DOHH2 (cell line): ENCODE measurements around the gene DCLRE1A.
A peak's percentile ranks its signal among the peaks of the same experiment; 100 is the strongest.

Experiments
- H3F3A ChIP-seq: fragments of 200-600 bp; sonication (generic), shearing (Covaris generic); 2 replicates; pipeline ENCODE4 v1.6.0; 2016; ENCODE audit warnings: antibody characterized with exemption, mild to moderate bottlenecking; ENCODE audit not compliant: control insufficient read depth, insufficient read depth
- H3K27ac ChIP-seq: fragments of 200-600 bp; sonication (generic); 2 replicates; pipeline ENCODE4 v1.5.1; 2014; ENCODE audit warnings: low read depth, mild to moderate bottlenecking, low read length, moderate library complexity
- H3K27me3 ChIP-seq: fragments of 200-600 bp; sonication (generic); 2 replicates; pipeline ENCODE4 v1.6.1; 2014; ENCODE audit warnings: mild to moderate bottlenecking, low read length, mixed read lengths; ENCODE audit not compliant: control insufficient read depth
- H3K36me3 ChIP-seq: fragments of 200-600 bp; sonication (generic); 2 replicates; pipeline ENCODE4 v1.6.1; 2014; ENCODE audit warnings: mild to moderate bottlenecking, low read length, moderate library complexity, mixed read lengths; ENCODE audit not compliant: control insufficient read depth
- H3K4me1 ChIP-seq: fragments of 200-600 bp; sonication (generic); 2 replicates; pipeline ENCODE4 v1.6.1; 2014; ENCODE audit warnings: mild to moderate bottlenecking, low read length, mixed read lengths; ENCODE audit not compliant: control insufficient read depth
- H3K4me2 ChIP-seq: fragments of 200-600 bp; sonication (generic); 2 replicates; pipeline ENCODE4 v1.6.0; 2014; ENCODE audit warnings: mild to moderate bottlenecking, low read length, moderate library complexity
- H3K4me3 ChIP-seq: fragments of 200-600 bp; sonication (generic); 2 replicates; pipeline ENCODE4 v1.5.1; 2014; ENCODE audit warnings: mild to moderate bottlenecking, low read length, mixed read lengths
- H3K79me2 ChIP-seq: fragments of 200-600 bp; sonication (generic); 2 replicates; pipeline ENCODE4 v1.6.1; 2014; ENCODE audit warnings: mild to moderate bottlenecking, low read length, mixed read lengths; ENCODE audit not compliant: control insufficient read depth
- H3K9me2 ChIP-seq: fragments of 200-600 bp; sonication (generic); replicated peaks from 2 replicates; pipeline ENCODE4 v1.6.1; 2014; ENCODE audit warnings: mild to moderate bottlenecking, low read length, mixed read lengths; ENCODE audit not compliant: control insufficient read depth
- H3K9me3 ChIP-seq: fragments of 200-600 bp; sonication (generic); 2 replicates; pipeline ENCODE4 v1.6.1; 2014; ENCODE audit warnings: antibody characterized with exemption, low read length, mixed read lengths; ENCODE audit not compliant: control insufficient read depth, insufficient read depth
- H4K20me1 ChIP-seq: fragments of 200-600 bp; sonication (generic); 2 replicates; pipeline ENCODE4 v1.6.0; 2014; ENCODE audit warnings: low read depth, mild to moderate bottlenecking, antibody characterized with exemption, low read length, moderate library complexity; ENCODE audit not compliant: control insufficient read depth, insufficient read depth
- EZH2phosphoT487 ChIP-seq: fragments of 200-600 bp; sonication (generic); IDR thresholded peaks from 2 replicates; pipeline ENCODE4 v1.6.1; 2017; ENCODE audit warnings: borderline replicate concordance, mild to moderate bottlenecking, antibody characterized with exemption, low read length, moderate library complexity, mixed read lengths
- TF ChIP-seq, protein P1 (sequence below): fragments of 200-600 bp; sonication (generic); IDR thresholded peaks from one replicate; pipeline ENCODE4 v1.5.1; 2014; ENCODE audit warnings: antibody characterized with exemption, mild to moderate bottlenecking, low read depth, low read length; ENCODE audit not compliant: poor library complexity, severe bottlenecking

The DCLRE1A gene

DNA sequence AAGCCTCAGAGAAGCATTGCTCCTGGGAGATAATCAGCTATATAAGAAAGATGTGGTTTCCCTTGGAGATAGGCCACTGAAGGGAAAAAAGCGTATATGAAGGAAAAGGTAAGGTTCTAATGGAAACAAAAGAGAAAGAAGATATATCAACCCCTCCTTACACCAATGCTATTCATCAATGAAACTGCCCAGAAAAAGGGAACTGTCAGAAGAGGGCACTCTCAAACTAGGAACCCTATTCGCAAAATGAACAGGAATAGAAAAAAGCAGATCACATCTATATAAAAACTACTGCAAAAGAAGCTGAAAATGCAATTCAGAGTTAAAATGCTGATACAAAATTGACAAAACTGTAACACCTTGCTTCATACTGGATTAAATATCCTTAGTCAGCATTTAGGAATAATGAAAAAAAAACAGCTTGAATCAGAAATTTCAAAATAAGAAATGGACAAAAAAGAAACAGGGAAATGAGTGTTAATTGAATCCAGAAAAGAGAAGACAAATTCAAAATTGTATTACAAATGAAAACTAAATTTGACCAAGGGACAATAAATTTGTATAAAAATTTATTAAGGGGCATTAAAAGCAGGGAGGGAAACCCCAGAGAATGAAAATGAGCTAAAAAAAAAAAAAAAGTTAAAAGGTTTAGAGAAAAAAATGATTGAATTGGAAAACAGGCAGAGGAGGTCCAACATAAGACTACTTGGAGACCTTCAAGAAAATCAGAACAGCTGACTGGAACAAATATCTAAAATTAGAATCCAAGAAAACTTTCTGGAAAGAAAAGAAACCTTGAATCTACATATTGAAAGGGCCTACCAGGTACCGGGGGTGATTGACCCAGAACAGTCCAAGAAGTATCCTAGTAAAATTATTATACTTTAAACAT, 18.5 kb upstream of the DCLRE1A start:
- no peak overlapping the region for H3K27ac ChIP-seq
- no peaks in the 10 kb centered on the region for H3K27me3 ChIP-seq
- H3K79me2 ChIP-seq: peaks cover 48% of the 10 kb centered on the region
- no peaks in the 10 kb centered on the region for H3K9me3 ChIP-seq
- no peaks in the 10 kb centered on the region for H3F3A ChIP-seq
- no peak overlapping the region for H3K4me3 ChIP-seq
- H3K4me1 ChIP-seq: no peaks in the 10 kb centered on the region
- H3K4me2 ChIP-seq: no peak overlapping the region
- TF ChIP-seq, protein P1, sequence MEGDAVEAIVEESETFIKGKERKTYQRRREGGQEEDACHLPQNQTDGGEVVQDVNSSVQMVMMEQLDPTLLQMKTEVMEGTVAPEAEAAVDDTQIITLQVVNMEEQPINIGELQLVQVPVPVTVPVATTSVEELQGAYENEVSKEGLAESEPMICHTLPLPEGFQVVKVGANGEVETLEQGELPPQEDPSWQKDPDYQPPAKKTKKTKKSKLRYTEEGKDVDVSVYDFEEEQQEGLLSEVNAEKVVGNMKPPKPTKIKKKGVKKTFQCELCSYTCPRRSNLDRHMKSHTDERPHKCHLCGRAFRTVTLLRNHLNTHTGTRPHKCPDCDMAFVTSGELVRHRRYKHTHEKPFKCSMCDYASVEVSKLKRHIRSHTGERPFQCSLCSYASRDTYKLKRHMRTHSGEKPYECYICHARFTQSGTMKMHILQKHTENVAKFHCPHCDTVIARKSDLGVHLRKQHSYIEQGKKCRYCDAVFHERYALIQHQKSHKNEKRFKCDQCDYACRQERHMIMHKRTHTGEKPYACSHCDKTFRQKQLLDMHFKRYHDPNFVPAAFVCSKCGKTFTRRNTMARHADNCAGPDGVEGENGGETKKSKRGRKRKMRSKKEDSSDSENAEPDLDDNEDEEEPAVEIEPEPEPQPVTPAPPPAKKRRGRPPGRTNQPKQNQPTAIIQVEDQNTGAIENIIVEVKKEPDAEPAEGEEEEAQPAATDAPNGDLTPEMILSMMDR: peak; percentile 48
- no peak for TF ChIP-seq EZH2phosphoT487
- H3K9me2 ChIP-seq: no peaks in the 10 kb centered on the region
- H3K36me3 ChIP-seq: peaks cover 11% of the 10 kb centered on the region
- peaks cover 7% of the 10 kb centered on the region; the same call in 1 of the 2 replicates for H4K20me1 ChIP-seq

DNA sequence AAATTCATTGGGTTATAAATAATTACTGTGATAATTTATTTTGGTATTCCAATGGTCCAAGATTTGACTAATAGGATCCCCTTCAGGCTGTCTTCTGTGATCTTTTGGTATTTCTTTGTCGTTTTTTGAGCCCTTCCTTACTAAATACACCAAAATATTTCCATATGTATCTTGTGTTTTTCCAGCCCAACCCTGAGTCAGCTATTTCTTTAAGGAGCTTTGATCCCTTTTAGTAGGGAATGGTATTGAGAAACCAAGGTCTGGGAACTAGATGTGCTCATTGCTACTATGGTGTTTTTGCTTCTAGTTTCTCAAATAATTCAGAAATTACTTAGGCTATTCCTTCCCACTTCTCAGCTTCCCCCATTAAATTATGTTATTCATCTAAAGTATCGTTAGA, 15.9 kb upstream of the DCLRE1A start:
- Histone ChIP-seq H3F3A (no peaks in the 10 kb centered on the region), H3K27me3 (no peaks in the 10 kb centered on the region), H3K4me2 (no peak overlapping the region), H3K9me3 (no peaks in the 10 kb centered on the region), H3K9me2 (no peaks in the 10 kb centered on the region), H3K27ac (no peak overlapping the region), H3K79me2 (peaks cover 50% of the 10 kb centered on the region), H4K20me1 (peaks cover 7% of the 10 kb centered on the region; the same call in 1 of the 2 replicates), H3K4me3 (no peak overlapping the region), H3K4me1 (no peaks in the 10 kb centered on the region), H3K36me3 (peaks cover 16% of the 10 kb centered on the region)
- no peak for TF ChIP-seq EZH2phosphoT487
- TF ChIP-seq, protein P1: no peak

DNA sequence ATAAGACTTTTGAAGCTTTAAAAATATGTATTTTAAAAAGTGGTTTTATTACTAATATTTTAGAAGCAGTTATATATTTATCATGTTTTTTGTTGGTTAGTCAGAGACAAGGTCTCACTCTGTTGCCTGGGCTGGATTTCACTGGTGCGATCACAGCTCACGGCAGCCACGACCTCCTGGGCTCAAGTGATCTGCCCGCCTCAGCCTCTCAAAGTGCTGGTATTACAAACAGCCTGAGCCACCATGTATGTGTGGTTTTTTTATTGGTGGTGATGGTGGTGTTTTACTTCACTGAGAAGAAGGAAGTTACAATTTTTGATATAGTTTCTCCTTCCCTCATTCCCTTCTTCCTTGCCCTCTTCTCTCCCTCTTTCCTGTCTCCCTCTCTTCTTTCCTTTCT, 14.0 kb upstream of the DCLRE1A start:
- H3K4me2 ChIP-seq: no peak overlapping the region
- no peaks in the 10 kb centered on the region for H3K4me1 ChIP-seq
- H3K9me3 ChIP-seq: no peaks in the 10 kb centered on the region
- no peaks in the 10 kb centered on the region for H3F3A ChIP-seq
- no peak overlapping the region for H3K4me3 ChIP-seq
- H3K27ac ChIP-seq: no peak overlapping the region
- H3K27me3 ChIP-seq: no peaks in the 10 kb centered on the region
- TF ChIP-seq, protein P1: no peak
- no peak for TF ChIP-seq EZH2phosphoT487
- peaks cover 5% of the 10 kb centered on the region; the same call in 1 of the 2 replicates for H4K20me1 ChIP-seq
- H3K36me3 ChIP-seq: peaks cover 23% of the 10 kb centered on the region
- H3K9me2 ChIP-seq: no peaks in the 10 kb centered on the region
- H3K79me2 ChIP-seq: peaks cover 38% of the 10 kb centered on the region
